K562 (cell line): ENCODE measurements around the gene CHPF. TPM values are rescaled to one million over a fixed set of nuclear protein-coding genes. Genes with fewer than 3 reads are reported as not detected.

Experiments
- BACH1 ChIP-seq: fragments of 200-800 bp; sonication (Bioruptor generic); IDR thresholded peaks from 2 replicates; pipeline ENCODE4 v1.6.1; 2016; ENCODE audit warnings: missing genetic modification characterization, missing compliant biosample characterization
- CBX1 ChIP-seq: sonication (generic); IDR thresholded peaks from 2 replicates; pipeline ENCODE4 v1.6.1; 2016; ENCODE audit warnings: antibody characterized with exemption, low read depth, mild to moderate bottlenecking
- CC2D1A ChIP-seq: fragments of 450-650 bp; IDR thresholded peaks from 2 replicates; pipeline ENCODE4 v1.6.1; 2017; ENCODE audit warnings: mild to moderate bottlenecking
- CHD4 ChIP-seq: fragments of 200-600 bp; sonication (generic); IDR thresholded peaks from 3 replicates; pipeline ENCODE4 v1.6.1; 2012; ENCODE audit warnings: low read depth, mild to moderate bottlenecking, mixed read lengths, low read length, inconsistent platforms; ENCODE audit not compliant: insufficient read depth, insufficient replicate concordance, poor library complexity, severe bottlenecking
- DPF2 ChIP-seq: fragments of 450-650 bp; IDR thresholded peaks from 2 replicates; pipeline ENCODE4 v1.6.1; 2016
- GTF3C2 ChIP-seq: IDR thresholded peaks from 3 replicates; pipeline ENCODE4 v1.6.1; 2011; ENCODE audit warnings: borderline replicate concordance, mild to moderate bottlenecking, moderate library complexity; ENCODE audit not compliant: insufficient read length; ENCODE audit errors: extremely low read depth
- JUN ChIP-seq, 2 experiments: sonication (generic) in 1 of 2; formaldehyde crosslinking in 1 of 2; IDR thresholded peaks; 2 replicates each; pipeline versions ENCODE4 v1.6.1 to v1.8.0; 2012 to 2022; ENCODE audit warnings: borderline replicate concordance in 2 of 2, mild to moderate bottlenecking in 2 of 2, improper control_type of control experiment in 1 of 2, low read depth in 1 of 2, low read length in 1 of 2, missing genetic modification reagents in 1 of 2
- KAT7 ChIP-seq: sonication (generic); formaldehyde crosslinking; IDR thresholded peaks from 2 replicates; pipeline ENCODE4 v1.8.0; 2022; ENCODE audit warnings: missing genetic modification reagents, mild to moderate bottlenecking, borderline replicate concordance
- NFATC3 ChIP-seq: fragments of 450-650 bp; IDR thresholded peaks from 2 replicates; pipeline ENCODE4 v1.6.1; 2017; ENCODE audit warnings: mild to moderate bottlenecking
- REST ChIP-seq, 2 experiments: fragments of 450-650 bp; formaldehyde crosslinking in 1 of 2; IDR thresholded peaks; 2 replicates each; pipeline versions ENCODE4 v1.4.0 to v1.6.1; 2014 to 2020; ENCODE audit warnings: mild to moderate bottlenecking in 2 of 2, borderline replicate concordance in 1 of 2, low read depth in 1 of 2
- RFX1 ChIP-seq: fragments of 450-650 bp; IDR thresholded peaks from 2 replicates; pipeline ENCODE4 v1.6.1; 2016; ENCODE audit warnings: mild to moderate bottlenecking, moderate library complexity
- SUPT5H ChIP-seq: fragments of 450-650 bp; IDR thresholded peaks from 2 replicates; pipeline ENCODE4 v1.6.1; 2016
- TAL1 ChIP-seq: fragments of 450-650 bp; IDR thresholded peaks from 2 replicates; pipeline ENCODE4 v1.6.1; 2016; ENCODE audit warnings: mild to moderate bottlenecking
- TCF7L2 ChIP-seq: fragments of 150-350 bp; IDR thresholded peaks from 2 replicates; pipeline ENCODE4 v1.6.1; 2016; ENCODE audit warnings: low read depth, mild to moderate bottlenecking, low read length, moderate library complexity
- U2AF2 ChIP-seq: fragments of 200-400 bp; formaldehyde crosslinking; optimal IDR thresholded peaks from 2 replicates; pipeline ENCODE3; 2017; ENCODE audit warnings: low read depth, mild to moderate bottlenecking, low read length
- WHSC1 ChIP-seq: IDR thresholded peaks from one replicate; pipeline ENCODE4 v1.6.1; 2012; ENCODE audit warnings: low read length, control low read depth, inconsistent platforms
- ZNF184 ChIP-seq: sonication (generic); formaldehyde crosslinking; IDR thresholded peaks from 2 replicates; pipeline ENCODE4 v1.5.0; 2020; ENCODE audit warnings: missing genetic modification reagents
- polyA plus RNA-seq, 8 experiments: library from polyadenylated mRNA; depleted of rRNA in 4 of 8; stranded (reverse) in 5 of 8; unstranded in 3 of 8; fragments of >200 nt; fragmentation: Nextera tagmentation in 2 of 8; fragmentation: Illumina TruSeq in 1 of 8; extraction: Ambion mirVana in 2 of 8; extraction: Trizol in 1 of 8; gene quantifications; 2 replicates each; pipeline versions ENCODE4 v1.2.1 to v1.2.3, GENCODE V29; 2011 to 2014; ENCODE audit warnings: inconsistent platforms in 1 of 8, missing spikeins in 1 of 8
- total RNA-seq, 7 experiments: library from RNA; depleted of rRNA in 6 of 7; stranded (reverse); fragments of >200 nt in 6 of 7; fragmentation: Illumina TruSeq in 2 of 7; extraction: Trizol in 2 of 7; gene quantifications; 2 replicates each; pipeline versions ENCODE4 v1.2.1 to v1.2.3, GENCODE V29; 2011 to 2021; ENCODE audit warnings: low replicate concordance in 1 of 7

The CHPF gene
- total and polyA plus RNA-seq, 9 of the 15 experiments (the other 6 are each of a cell fraction or from before 2014, with no cell fraction given) = 0.15 to 57.2 (median 7.9) TPM

GRCh38 chr2:219498280-219499057, 45.1 kb downstream of the CHPF start, which contains the start of gene GMPPA (continued):
- TF ChIP-seq JUN (IDR thresholded peaks at IDR 0.05; ENCODE audit: borderline replicate concordance, low read depth, low read length) (no peak; the same call in 1 of the 2 replicates), JUN (CRISPR knock-in tag; IDR thresholded peaks at IDR 0.05; ENCODE audit: borderline replicate concordance) (no peak), WHSC1 (no peak), NFATC3 (no peak), CBX1 (no peak), ZNF184 (no peak), CHD4 (no peak), BACH1 (tag) (no peak), GTF3C2 (no peak), TCF7L2 (no peak), TAL1 (no peak), KAT7 (CRISPR knock-in tag) (no peak), CC2D1A (no peak), DPF2 (peak; percentile 77; the same call in 1 of the 2 replicates), U2AF2 (no peak), SUPT5H (peak; percentile 71), REST (IDR thresholded peaks at IDR 0.05; ENCODE audit: borderline replicate concordance) (peak; percentile 50; the same call in 1 of the 2 replicates), REST (CRISPR knock-in tag; IDR thresholded peaks at IDR 0.05; ENCODE audit: low read depth) (no peak), RFX1 (no peak)
